ENCODE data around the gene G0S2.

Gene G0S2, protein sequence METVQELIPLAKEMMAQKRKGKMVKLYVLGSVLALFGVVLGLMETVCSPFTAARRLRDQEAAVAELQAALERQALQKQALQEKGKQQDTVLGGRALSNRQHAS

DNA sequence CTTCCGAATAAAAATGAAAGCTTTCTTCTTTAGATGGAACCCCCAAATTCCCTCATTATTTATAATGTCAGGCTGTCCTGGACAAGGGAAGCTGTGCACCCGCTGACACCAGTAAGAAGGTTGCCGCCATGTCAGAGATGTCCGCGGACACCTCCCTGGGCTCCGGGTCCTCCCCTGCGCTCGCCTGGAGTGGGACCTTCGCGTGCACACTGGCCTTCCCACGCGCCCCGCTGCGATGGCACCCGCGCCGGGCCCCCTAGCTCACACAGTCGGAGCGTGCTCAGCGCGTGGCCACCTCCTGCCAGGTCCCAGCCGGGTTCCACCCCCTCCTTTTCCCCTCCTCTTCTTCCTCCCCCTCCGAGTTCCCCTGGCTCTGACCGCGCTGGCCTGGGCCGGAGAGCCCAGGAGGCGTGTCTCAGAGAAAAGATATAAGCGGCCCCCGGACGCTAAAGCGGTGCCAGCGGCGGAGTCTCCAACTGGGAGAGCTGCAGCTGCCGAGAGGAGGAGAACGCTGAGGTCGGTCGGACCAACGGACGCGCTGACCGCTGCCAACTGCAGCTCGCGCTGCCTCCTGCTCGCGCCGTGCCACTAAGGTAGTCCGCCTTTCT, at the start of gene G0S2:
TSS of gene G0S2 (plus strand) at position 456 of the 608 bp plus-strand sequence. CDS start 273 bp downstream, outside the sequence.
- DNase-seq, result peak; percentile 65

DNA sequence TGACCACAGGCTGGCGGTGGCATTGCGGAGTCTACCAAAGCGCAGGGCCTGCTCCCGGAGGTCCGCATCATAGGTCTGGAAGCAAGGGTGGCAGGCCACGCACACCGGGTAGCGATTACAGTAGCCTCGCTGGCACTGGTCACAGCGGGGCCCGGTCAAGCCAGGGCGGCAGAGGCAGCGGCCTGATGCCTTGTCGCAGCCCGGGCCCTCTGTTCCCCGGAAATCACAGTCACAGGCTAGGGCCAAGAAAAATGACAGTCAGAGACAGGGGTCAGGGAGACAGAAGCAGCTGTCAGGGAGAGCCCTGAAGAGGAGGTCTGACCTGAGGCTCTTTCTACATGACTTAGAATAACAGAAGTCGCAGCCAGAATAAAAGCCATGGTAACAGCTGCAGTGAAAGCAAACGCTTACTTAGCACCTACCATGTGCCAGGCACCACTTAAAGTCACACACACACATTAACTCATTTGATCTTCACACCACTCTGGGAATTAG, 49.4 kb upstream of the G0S2 start:
- DNase-seq, result no peak

DNA sequence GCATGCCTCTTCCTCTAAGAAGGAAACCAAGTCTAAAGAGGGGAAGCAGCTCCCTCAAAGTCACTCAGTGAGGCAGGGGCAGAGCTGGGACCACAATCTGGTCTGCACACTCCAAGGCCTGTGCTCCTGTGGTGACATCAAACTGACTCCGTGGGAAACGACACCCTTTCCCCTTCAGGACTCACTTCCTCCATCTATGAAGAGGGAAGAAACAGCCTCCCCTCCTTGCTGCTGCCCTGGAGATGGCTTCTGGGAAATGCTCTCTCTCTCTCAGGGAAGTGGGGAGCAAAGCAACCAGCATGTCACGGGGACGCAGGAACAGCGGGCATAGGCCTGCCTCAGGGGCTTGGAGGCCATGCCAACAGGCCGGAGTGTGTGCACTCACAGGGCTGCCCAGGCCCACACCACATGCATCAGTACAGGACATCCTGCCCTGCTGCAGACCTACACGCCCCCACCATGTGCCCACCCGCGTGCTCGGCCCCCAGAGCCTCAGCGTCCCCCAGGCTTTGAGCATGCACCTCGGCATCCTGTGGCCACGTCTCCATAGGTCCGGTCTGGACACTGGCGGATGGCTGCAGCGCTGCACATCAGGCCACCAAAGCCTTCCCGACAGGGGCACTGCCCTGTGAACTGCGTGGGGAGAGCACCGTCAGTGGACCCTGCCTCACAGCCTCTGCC, 48.7 kb upstream of the G0S2 start:
- no peak for DNase-seq

DNA sequence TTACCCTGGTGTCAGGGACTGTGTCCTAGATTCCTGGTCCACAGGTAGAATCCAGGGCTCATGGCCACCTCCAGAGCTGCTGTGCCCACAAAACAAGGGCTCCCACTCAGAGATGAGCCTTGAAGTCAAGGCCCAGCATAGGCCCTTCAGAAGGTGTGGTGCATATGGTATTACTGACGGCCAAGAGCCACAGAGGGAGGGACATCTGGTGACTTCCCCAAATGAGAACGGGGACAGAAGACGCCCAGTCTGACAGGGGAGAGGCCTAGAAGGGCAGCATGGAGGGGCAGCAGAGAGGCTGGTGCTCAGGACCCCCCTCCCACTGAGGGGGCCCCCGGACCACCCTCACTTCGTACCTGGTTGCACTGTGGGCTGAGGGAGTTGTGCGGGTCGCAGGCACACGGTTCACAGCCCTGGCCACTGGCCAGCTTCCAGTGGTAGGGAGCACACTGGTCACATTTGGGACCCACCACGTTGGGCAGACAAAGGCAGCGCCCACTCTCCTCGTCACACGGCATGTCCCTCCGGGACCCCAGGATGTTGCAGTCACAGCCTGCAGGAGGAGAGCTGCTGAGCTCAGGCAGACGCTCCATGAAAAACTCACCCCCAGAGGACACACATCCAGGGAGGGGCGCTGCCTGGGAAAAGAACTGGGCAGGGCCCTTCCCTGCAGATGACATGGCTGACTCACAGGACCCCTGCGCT, 48.0 kb upstream of the G0S2 start:
- no peak for DNase-seq

DNA sequence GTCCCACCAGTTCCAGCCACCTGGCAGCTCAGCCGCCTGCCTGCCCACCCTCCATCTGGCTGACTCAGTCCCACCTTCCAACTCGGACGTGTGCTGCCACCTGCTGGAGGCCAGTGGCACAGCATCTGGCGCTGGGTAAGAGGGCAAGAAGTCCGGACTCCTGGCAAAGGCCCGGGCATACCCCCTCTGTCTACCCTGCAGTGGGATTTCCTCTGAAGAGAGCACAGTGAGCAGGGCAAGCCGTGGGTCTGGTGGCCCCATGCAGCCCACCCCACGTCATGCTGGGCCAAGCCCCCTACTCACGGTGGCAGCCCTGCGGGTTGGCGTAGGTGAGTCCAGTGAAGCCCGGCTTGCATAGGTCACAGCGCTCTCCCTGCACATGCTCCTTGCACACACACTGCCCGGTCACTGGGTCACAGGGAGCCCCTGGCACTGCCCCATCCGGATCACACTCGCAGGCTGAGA, 47.4 kb upstream of the G0S2 start:
- DNase-seq, result peak; percentile 60

DNA sequence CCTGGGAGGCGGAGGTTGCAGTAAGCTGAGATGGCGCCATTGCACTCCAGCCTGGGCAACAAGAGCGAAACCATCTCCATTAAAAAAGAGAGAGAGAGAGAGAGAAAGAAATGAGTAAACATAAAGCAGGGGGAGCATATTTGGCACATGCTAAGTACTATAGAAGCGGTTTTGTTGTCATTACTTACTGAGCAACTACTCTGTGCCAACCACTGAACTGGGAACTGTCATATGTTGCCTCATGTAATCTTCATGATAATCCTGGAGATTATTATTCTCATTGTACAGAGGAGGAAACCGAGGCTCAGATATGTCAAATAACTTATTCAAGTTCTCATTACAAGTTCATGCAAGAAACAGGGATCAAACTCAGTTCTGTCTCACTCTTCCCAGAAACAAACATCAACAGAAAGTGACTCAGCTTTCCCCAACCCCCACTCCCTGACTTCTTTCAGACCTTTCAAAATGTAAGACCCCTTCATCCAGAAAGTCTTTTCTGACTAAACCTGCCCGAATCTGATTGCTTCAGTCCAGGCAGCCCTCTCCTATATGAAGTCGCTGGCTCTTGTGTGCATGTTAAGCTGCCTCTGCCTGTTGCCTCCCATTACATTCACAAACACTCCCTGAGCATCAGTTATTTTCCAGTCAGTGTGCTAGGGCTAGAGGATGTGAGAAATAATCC, 46.5 kb upstream of the G0S2 start:
- no peak for DNase-seq

DNA sequence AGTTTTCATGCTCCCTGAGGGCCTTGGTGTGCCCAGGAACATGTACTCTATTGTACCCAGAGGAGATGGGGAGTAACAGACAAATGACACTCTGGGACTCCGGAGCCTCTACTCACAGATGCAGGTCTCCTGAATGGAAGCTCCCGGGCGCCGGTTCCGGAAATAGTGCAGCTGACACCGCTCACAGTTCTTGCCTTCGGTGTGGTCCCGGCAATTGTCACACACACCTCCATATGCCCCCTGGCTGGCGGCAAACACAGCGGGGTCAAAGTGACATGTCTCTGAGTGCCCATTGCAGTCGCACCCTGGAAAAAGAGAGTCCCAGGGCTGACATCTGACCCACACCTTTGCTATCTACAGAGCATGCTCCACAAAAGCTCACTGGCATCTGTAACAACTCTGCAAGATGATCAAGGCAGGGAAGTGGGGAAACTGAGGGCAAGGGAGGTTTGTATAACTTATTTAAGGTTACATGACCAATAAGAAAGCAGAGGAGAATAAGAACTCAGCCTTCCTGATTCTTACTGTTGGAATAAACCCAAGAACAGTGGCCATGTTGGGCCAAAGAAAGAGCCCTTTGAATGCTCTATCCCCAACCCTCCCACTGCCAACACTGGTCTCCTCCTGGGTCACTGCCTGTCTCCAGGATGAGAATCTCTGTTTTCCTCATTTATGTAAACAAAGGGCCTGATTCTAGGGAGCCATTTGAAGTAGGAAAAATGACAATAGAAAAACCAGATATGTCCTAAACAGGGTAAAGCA, 45.4 kb upstream of the G0S2 start:
- no peak for DNase-seq

DNA sequence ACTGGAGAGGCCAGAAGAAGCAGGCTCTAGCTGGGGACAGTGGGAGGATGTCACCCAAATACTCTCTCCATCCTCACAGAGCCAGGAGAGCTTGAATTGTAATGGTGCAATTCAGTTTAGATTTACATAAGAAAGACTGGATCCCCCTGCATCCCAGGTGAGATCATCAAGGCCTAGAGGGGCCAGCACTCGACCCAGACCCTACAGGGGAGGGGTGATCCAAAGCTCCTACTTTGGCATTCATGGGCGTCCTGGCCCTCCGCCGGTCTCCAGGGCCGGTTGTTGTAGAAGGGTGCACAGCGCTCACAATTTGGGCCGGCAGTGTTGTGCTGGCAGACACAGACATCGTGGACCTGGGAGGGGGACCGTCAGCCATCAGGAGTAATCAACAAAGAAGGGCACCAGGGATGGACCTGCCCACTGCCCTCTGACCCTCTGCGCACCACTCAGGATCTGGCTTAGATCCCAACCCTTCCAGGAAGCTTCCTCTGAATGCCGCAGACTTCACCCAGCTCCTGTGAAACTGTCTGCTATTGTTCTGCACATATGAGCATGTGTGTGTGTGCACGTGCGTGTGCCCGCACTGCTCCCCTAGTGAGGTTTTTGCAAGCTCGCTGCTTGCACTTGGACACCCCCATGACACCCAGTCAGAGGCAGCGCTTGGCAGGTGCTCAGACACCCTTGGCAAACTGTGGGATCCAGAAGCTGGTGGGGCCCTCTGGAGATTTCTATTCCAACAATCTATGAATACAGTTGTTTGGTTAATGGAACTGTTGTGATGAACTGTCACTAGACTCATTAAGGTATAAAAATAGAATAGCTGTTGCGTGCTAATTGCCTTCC, 44.6 kb upstream of the G0S2 start:
- no peak for DNase-seq

DNA sequence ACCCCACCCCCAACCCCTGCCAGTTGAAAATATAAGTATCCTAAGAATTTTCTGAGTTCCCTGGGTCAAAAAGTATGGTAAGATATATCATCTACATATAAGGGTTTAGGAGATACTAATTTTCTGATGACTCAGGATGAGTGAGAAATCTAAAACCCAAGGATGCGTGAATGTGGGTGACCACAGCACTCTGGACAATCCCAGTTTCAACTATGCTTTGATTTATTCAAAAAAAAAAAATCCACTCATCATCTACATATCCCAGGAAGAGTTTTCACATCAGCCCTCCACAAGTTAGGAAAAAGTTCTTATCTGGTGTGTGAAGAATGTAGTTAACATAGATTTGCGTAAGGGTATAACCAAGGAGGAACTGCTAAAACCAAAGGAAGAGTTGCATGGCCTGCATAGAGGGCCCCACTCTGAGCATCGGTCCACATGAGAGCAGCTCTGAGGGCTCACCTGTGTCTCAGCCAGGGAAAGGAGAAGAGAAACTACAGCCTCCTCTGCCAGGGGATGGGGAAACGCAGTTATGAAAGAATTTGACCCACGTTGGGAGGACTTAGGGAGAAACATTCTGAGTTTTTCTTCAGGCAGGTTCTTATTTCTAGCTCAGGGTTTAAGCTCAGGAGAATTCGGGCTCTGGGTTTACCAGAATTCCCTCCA, 41.7 kb upstream of the G0S2 start:
- DNase-seq, result no peak

DNA sequence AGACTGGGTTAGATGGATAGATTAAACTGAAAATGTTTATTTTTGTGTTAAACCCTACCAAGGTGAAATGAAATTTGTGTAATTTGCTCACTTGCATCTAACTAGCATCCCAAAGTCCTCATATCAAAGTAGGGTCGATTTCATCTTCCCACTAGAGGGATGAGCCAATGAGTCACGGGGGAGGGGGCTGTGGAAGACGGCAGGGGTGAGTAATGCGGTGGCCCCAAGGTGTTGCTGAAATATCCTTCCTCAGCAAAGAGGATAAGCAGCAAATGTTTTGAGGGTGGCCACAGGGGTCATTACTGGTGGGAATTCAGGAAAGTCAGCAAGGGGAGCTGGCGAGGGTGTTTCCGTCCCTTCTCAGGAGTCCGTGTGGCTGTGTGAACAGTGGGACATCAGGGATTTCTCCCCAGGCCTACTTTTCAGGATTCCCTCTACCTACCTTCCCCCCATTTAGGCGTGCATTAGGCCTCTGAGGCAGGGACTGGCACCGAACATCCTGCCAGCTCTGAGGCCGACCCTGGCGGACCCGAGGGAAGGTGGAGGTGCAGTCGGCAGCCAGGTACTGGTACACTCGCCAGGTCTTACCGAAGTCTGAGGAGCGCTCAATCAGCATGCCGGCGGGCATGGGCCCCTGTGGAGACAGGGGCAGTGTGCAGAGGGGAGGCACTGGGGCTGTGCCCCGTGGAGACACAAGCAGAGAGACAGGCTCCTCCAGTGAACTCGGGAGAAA, 41.0 kb upstream of the G0S2 start:
- DNase-seq, result no peak

DNA sequence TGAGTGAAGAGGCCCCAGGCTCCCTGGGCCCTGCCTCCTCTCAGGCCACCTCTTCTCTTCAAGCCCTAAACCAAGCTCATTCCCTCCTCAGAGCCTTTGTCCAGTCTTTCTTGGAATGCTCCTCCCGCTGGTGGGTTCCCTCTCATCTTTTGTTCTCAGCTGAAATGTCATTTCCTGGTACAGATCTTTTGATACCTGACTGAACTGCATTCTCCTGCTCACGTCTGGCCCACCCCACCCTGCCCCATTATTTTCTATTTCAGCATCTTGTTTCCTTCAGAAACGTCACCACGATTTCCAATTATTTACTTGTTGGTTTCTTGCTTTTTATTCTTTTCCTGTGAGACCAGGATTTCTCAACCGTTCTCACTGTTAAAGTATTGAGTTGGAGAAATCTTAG, 39.4 kb upstream of the G0S2 start:
- no peak for DNase-seq

DNA sequence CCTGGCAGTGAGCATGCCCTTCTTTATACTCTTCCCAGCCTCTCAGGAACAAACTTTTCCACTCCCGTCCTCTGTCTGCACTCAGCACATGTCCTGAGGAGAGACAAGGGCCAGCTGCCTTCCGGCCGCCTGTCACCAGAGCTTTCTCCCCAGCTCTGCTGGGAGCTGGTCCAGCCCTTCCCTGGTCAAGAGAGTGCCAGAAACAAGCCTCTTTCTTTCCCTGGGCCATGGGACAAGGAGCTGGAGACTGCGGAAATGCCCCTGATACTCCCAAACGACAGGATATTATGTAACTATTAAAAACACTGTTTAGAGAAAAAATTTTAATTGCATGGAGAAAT, 33.4 kb upstream of the G0S2 start:
- no peak for DNase-seq

DNA sequence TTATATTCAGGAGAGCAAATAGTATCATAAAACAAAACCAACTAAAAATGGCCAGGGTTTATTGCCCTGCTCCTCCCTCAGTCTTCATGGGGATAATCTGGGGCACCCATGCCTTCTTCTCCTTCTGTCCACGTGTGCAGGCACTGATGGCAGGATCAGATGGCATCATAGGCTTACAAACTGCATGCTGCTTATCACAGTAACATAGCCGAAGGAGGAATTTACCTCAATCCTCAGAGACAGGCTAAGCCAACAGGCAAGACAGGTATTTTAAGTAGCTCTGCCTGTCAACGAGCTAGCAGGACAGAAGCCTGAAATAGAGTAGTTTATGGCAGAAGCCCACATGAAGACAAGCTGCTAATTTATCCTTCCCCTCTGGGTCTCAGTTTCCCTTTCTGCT, 32.4 kb upstream of the G0S2 start:
- no peak for DNase-seq

DNA sequence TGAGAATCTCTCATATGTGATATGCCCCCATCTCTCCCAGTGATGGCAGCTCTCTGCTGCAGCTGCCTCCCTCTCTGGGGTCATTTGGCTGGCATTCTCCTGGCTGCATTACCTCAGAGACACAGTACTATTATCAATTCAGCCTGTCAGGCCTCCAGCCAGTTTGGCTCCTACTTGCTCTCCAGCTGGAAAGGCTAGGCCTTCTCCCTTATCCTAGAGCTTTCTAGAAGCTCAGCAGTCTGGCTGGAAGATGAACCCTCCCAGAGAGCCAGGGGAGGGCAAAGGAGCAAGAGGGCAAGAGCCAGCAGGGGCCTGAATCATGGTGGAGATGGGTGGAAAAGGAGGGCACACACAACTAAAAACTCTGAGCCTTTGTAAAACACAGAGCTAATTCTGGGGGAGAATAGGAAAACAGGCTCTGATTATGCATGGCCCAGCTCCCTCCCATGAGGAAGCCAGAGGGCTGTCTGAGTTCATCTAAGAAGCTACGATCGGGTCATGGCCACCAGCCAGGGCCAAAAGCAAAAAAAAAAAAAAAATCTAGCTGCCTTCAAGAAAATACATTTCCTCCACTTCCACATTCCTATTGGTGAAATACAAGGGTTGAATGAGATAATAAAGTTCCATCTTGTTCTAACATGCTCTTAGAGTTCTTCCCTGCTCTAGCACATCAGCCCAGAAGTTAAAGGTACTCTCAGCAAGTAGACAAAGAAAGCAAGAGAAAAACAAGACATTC, 31.8 kb upstream of the G0S2 start:
- DNase-seq, result no peak

DNA sequence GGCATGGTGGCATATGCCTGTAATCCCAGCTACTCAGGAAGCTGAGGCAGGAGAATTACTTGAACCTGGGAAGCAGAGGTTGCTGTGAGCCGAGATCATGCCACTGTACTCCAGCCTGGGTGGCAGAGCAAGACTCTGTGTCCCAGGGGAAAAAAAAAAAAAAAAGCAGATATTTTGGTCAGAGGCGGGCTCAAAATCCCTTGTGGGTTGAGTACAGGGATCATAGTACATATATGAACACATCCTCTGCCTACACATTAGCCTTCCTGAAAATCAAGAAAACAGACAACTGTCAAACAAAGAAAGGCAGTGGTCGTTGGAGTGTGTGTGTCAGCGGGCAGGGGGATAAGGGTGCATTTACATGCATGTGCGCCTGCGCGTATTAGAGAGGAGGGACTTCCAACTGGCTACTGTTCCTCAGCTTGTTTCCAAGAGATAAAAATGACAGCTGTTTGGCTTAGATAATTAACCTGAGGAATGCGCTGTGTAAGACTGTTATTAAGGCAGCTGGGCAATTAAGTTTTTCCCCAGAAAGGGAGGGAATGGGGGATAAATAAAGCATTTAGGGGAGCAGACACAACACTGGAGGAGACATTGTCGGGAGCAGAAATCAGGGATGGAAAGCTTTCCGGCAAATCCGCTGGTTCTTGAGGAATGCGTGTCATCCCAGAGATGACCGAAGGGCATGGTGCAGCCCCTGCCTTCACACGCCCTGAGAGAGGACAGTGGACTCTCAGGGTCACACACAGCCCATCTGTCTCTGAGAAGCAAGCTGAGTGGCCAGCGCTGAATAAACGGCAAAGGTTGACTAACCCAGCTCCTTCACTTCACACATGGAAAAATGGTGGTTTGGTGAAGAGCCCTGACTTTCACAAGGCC, 29.4 kb upstream of the G0S2 start:
- no peak for DNase-seq

DNA sequence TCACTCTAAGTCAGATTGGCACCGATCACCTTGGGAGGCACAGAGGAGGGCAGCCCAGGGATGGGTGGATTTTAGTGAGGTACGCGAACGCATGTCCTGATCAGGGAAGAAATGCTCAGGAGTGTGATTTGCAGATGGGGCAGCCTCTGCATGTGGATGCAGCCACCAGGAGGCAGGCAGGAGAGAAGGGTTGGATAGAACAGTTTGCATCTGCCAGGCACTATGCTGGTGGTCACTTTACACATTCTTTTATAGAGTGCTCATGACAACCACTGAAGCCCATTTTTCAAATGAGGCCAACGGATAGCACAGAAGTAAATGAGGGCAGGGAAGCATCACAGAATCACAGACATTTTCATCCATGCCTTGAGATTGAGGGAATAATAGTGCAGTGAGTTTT, 28.7 kb upstream of the G0S2 start:
- no peak for DNase-seq

DNA sequence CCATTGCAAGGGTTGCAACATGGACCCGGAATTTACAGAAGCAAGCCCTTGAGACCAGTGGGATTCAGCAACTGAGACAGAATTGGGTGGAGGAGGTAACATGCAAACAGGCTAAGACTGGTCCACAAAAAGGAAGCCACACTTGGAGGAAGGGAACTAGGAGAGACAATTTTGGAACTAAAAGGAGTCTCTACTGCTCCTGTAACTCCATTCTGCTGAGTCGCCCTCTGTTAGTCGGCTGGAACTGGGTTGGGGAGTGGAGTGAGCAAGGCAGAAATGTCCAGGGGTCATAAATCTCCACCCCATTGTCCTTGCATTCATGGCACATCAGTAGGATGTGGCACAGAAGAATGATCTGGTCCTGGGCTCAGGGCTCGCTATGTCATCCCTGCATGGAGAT, 28.1 kb upstream of the G0S2 start:
- no peak for DNase-seq

DNA sequence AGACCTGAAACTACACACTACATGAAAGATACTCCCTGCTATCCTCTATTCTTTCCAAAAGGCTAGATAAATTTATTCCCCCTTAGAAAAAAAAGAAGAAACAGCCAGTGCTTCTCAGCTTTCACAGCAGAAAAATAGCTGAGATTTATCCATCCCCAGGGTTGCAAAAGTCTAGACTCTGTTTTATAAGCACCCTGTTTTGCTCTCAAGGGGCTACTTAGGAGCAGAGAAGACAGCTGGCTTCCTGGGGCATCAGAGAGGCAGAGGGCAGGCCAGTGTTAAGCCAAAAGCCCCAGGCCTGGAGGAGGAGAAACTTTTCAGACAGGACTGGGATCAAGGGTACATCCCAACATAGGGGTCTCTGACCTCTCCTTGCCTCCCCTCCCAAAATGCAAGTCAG, 26.9 kb upstream of the G0S2 start:
- DNase-seq, result no peak

Measured in NCI-H510A treated with DMSO at 0.1 percent for 48 hours (cell line).